ENCODE data around the gene PARD6G. TPM values are rescaled to one million over a fixed set of nuclear protein-coding genes. Genes with fewer than 3 reads are reported as not detected.

Gene PARD6G
- total RNA-seq, 6 donors from 2014 or later: 1.4 to 6.1 (median 3.5) TPM

DNA sequence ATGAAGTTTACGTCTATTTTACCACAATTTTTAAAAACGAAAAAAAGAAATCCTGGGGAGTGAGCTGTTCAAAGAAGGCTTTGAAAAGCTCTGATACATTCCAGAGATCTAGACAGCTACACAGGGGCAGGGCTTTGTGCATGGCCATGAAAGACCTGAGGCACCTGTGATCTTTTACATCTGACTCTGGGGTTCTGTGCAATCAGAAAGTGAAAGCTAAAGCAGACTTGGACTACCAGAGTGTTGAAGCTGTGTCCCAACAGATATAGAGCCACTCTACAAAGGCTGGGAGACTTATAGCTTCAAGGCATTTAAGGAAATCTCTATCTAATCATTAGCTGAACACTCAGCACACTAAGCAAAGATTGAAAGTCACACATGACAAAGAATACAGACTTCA, 34.1 kb downstream of the PARD6G start:
- Histone ChIP-seq H3K27me3 (no peaks in the 10 kb centered on the region), H3K4me1 (peaks cover 0 to 7% (median 0%) of the 10 kb centered on the region in 4 donors), H3K27ac (no peak overlapping the region), H3K9me3 (no peaks in the 10 kb centered on the region), H3K36me3 (no peaks in the 10 kb centered on the region), H3K4me3 (no peak overlapping the region)
- TF ChIP-seq, protein P1, sequence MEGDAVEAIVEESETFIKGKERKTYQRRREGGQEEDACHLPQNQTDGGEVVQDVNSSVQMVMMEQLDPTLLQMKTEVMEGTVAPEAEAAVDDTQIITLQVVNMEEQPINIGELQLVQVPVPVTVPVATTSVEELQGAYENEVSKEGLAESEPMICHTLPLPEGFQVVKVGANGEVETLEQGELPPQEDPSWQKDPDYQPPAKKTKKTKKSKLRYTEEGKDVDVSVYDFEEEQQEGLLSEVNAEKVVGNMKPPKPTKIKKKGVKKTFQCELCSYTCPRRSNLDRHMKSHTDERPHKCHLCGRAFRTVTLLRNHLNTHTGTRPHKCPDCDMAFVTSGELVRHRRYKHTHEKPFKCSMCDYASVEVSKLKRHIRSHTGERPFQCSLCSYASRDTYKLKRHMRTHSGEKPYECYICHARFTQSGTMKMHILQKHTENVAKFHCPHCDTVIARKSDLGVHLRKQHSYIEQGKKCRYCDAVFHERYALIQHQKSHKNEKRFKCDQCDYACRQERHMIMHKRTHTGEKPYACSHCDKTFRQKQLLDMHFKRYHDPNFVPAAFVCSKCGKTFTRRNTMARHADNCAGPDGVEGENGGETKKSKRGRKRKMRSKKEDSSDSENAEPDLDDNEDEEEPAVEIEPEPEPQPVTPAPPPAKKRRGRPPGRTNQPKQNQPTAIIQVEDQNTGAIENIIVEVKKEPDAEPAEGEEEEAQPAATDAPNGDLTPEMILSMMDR (IDR thresholded peaks at IDR 0.05): no peak
- TF ChIP-seq POLR2AphosphoS5 (IDR thresholded peaks at IDR 0.05): no peak
- no peak for TF ChIP-seq EP300 (IDR thresholded peaks at IDR 0.05)
- no peak for TF ChIP-seq POLR2A (IDR thresholded peaks at IDR 0.05)
- 78 to 84% methylated on average over 2 of the region's 2 CpGs for WGBS, 2 donors
- no peak for ATAC-seq (ENCODE audit: low FRiP score in 2 of 2)
- no peak for DNase-seq

DNA sequence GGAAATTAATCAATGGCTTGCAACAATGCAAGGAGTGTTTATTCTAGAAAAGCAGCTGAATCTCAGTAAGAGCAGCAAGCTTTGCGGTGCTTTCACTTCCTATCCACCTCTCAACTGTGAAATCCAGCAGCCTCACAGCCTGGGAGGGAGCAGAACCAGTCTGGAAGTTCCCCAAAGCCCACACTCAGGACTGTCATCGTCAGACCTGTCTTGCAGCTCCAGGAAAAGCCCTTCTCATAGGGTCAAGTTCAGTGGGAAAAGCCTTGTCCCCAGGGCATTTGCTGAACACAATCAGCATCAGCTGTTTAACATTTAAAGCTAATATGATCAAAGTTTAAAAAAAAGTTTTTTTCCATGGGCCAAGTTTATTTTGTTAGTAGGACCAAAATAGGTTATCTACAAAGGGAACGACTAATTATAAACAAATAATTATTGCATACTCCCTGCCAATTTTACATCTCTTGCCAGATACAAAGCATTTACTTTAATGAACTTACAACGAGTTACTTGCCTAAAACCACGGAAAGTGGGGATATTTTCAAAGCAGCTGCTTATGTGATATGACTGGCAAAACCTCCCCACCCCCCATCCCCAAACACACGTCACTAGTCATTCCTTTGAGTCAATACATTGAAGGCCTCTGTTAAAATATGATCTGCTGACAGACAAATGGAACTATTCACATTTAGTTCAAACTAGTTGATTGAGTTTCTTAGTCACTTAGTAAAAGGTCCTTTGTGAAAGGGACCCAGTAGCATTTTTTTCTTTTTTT, 36.8 kb downstream of the PARD6G start:
- 25 to 34% methylated on average over 6 of the region's 6 CpGs for WGBS, 2 donors
- TF ChIP-seq POLR2A (IDR thresholded peaks at IDR 0.05) (no peak), POLR2AphosphoS5 (IDR thresholded peaks at IDR 0.05) (no peak), EP300 (IDR thresholded peaks at IDR 0.05) (no peak)
- TF ChIP-seq, protein P1 (IDR thresholded peaks at IDR 0.05): no peak
- H3K4me1 ChIP-seq: peaks cover 0 to 7% (median 0%) of the 10 kb centered on the region in 4 donors
- no peak for ATAC-seq (ENCODE audit: low FRiP score in 2 of 2)
- H3K4me3 ChIP-seq: no peak overlapping the region
- H3K27ac ChIP-seq: no peak overlapping the region
- no peaks in the 10 kb centered on the region for H3K36me3 ChIP-seq
- no peak for DNase-seq
- H3K27me3 ChIP-seq: no peaks in the 10 kb centered on the region
- H3K9me3 ChIP-seq: no peaks in the 10 kb centered on the region

DNA sequence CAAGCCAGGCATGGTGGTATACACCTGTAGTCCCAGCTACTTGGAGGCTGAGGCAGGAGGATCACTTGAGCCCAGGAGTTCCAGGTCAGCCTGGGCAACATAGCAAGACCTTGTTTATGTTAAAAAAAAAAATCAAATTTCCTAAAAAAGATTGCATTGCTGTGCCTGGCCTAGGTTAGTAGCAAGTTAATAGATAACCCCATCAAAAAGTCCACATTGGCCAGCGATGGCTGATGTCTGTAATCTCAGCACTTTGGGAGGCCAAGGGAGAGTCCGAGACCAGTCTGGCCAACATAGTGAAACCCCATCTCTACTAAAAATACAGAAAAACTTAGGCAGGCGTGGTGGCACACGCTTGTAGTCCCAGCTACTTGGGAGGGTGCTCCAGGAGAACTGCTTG, 38.7 kb downstream of the PARD6G start:
- 90 to 93% methylated on average over 4 of the region's 4 CpGs for WGBS, 2 donors
- H3K27me3 ChIP-seq: no peaks in the 10 kb centered on the region
- DNase-seq: no peak
- TF ChIP-seq POLR2A (IDR thresholded peaks at IDR 0.05) (no peak), EP300 (IDR thresholded peaks at IDR 0.05) (no peak), POLR2AphosphoS5 (IDR thresholded peaks at IDR 0.05) (no peak)
- TF ChIP-seq, protein P1 (IDR thresholded peaks at IDR 0.05): no peak
- no peak overlapping the region for H3K4me3 ChIP-seq
- H3K4me1 ChIP-seq: peaks cover 0 to 7% (median 0%) of the 10 kb centered on the region in 4 donors
- no peak overlapping the region for H3K27ac ChIP-seq
- H3K9me3 ChIP-seq: no peaks in the 10 kb centered on the region
- ATAC-seq (ENCODE audit: low FRiP score in 2 of 2): no peak
- H3K36me3 ChIP-seq: no peaks in the 10 kb centered on the region

DNA sequence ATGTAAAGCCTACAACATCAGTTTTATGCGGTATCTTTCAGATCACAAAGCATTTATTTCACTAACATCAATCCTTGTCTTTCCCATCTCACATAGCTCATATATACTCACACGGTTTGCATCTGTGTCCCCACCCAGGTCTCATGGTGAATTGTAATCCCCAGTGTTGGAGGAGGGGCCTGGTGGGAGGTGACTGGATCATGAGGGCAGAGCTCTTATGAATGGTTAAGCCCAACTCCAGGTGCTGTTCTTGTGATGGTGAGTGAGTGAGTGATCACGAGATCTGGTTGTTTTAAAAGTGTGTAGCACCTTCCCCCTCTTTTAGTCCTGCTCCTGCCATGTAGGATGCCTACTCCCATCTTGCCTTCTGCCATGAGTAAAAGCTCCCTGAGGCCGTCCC, 42.0 kb downstream of the PARD6G start:
- Histone ChIP-seq H3K4me1 (peaks cover 0 to 4% (median 0%) of the 10 kb centered on the region in 4 donors), H3K4me3 (no peak overlapping the region), H3K27me3 (no peaks in the 10 kb centered on the region), H3K36me3 (no peaks in the 10 kb centered on the region), H3K9me3 (no peaks in the 10 kb centered on the region), H3K27ac (no peak overlapping the region)
- no peak for TF ChIP-seq POLR2A (IDR thresholded peaks at IDR 0.05)
- TF ChIP-seq POLR2AphosphoS5 (IDR thresholded peaks at IDR 0.05): no peak
- TF ChIP-seq, protein P1 (IDR thresholded peaks at IDR 0.05): no peak
- no peak for TF ChIP-seq EP300 (IDR thresholded peaks at IDR 0.05)
- 88 to 90% methylated on average over 4 of the region's 4 CpGs for WGBS, 2 donors
- DNase-seq (no peak), ATAC-seq (ENCODE audit: low FRiP score in 2 of 2) (no peak)

DNA sequence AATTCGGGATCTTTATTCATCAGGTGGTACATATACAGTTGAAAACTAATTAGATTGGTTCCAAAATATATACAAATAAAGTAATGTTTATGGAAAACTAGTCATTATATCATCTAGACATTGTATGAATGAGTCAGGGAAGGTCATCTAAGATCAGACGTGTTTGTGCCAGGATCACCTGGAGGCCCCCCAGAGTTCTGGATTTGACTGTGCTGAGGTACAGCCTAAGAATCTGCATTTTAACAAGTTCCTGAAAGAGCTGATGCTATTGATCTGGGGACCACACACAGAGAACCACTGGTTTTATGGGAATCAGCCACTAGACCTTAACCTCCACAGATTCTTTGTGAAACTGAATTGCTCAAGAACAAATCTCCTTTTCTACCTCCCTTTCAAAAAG, 43.2 kb downstream of the PARD6G start:
- Histone ChIP-seq H3K27me3 (no peaks in the 10 kb centered on the region), H3K36me3 (no peaks in the 10 kb centered on the region), H3K4me3 (no peak overlapping the region), H3K9me3 (no peaks in the 10 kb centered on the region), H3K27ac (no peak overlapping the region), H3K4me1 (no peaks in the 10 kb centered on the region)
- 85 to 91% methylated on average over 2 of the region's 2 CpGs for WGBS, 2 donors
- no peak for DNase-seq
- no peak for ATAC-seq (ENCODE audit: low FRiP score in 2 of 2)
- TF ChIP-seq, protein P1 (IDR thresholded peaks at IDR 0.05): no peak
- TF ChIP-seq EP300 (IDR thresholded peaks at IDR 0.05): no peak
- no peak for TF ChIP-seq POLR2AphosphoS5 (IDR thresholded peaks at IDR 0.05)

All from upper lobe of left lung (tissue), 6 donors.